Activated CD4-positive, alpha-beta T cell treated with anti-CD3 and anti-CD28 coated beads, Interleukin-2, amount 50 U/mL, for 4 hours (primary cell): ENCODE data around the gene SNHG17.
"Not testable (repeated sequence)": the region's sequence is repeated elsewhere in the genome, so short reads cannot be mapped to it uniquely, and the experiment has no call there.

ENCODE experiments used
- DNase-seq, 2 experiments: peaks; one replicate each; pipeline ENCODE4 v3.0.0-alpha.2; 2020

Gene SNHG17

GRCh38 chr20:38434770-38435554, at the start of gene SNHG17:
Gene SNHG17, minus strand, starts transcription at chr20:38435328.
- DNase-seq: peak; percentile 84

GRCh38 chr20:38479596-38479995, 44.5 kb upstream of the SNHG17 start:
- no peak for DNase-seq

GRCh38 chr20:38477747-38478146, 42.6 kb upstream of the SNHG17 start:
- no peak for DNase-seq

GRCh38 chr20:38473367-38473795, 38.3 kb upstream of the SNHG17 start:
- DNase-seq: no peak

- peak; percentile 97 to 98 for DNase-seq
Measured at GRCh38 chr20:38472513-38473366, 37.6 kb upstream of the SNHG17 start, which contains the start of gene RALGAPB. Gene RALGAPB, plus strand, starts transcription at chr20:38472843. Its CDS starts 15,590 bp downstream, at chr20:38488433.

- no peak for DNase-seq
Measured at GRCh38 chr20:38471987-38472512, 36.9 kb upstream of the SNHG17 start.

GRCh38 chr20:38471245-38471644, 36.1 kb upstream of the SNHG17 start:
- no peak for DNase-seq

GRCh38 chr20:38466983-38467382, 31.9 kb upstream of the SNHG17 start:
- no peak for DNase-seq

- DNase-seq: no peak
Measured at GRCh38 chr20:38466171-38466570, 31.0 kb upstream of the SNHG17 start.

- not testable (repeated sequence) for DNase-seq
Measured at GRCh38 chr20:38461569-38461968, 26.4 kb upstream of the SNHG17 start.

GRCh38 chr20:38461167-38461566, 26.0 kb upstream of the SNHG17 start:
- not testable (repeated sequence) for DNase-seq

- not testable (repeated sequence) for DNase-seq
Measured at GRCh38 chr20:38460631-38461030, 25.5 kb upstream of the SNHG17 start.

GRCh38 chr20:38460040-38460623, 25.0 kb upstream of the SNHG17 start:
- no peak for DNase-seq

- no peak for DNase-seq
Measured at GRCh38 chr20:38458314-38458713, 23.2 kb upstream of the SNHG17 start.

GRCh38 chr20:38454556-38455473, 19.7 kb upstream of the SNHG17 start:
- no peak for DNase-seq

GRCh38 chr20:38453941-38454340, 18.8 kb upstream of the SNHG17 start:
- no peak for DNase-seq

GRCh38 chr20:38452880-38453624, 17.9 kb upstream of the SNHG17 start:
- no peak for DNase-seq

GRCh38 chr20:38450412-38450975, 15.4 kb upstream of the SNHG17 start:
- DNase-seq: no peak

- no peak for DNase-seq
Measured at GRCh38 chr20:38449046-38449445, 13.9 kb upstream of the SNHG17 start.

GRCh38 chr20:38447931-38448675, 13.0 kb upstream of the SNHG17 start:
- no peak for DNase-seq
